GM11168 (cell line): Measurements from ENCODE around the gene SUGCT.
"Not testable (repeated sequence)": the region's sequence is repeated elsewhere in the genome, so short reads cannot be mapped to it uniquely, and the experiment has no call there.

Experiments
- in situ Hi-C: fragments of 300-500 bp; cut with MboI; formaldehyde crosslinking; loops from one replicate; pipeline ENCODE4 v1.12.0; 2022; ENCODE audit warnings: low sequenced_read_pairs; ENCODE audit not compliant: unreplicated experiment

The SUGCT gene

DNA sequence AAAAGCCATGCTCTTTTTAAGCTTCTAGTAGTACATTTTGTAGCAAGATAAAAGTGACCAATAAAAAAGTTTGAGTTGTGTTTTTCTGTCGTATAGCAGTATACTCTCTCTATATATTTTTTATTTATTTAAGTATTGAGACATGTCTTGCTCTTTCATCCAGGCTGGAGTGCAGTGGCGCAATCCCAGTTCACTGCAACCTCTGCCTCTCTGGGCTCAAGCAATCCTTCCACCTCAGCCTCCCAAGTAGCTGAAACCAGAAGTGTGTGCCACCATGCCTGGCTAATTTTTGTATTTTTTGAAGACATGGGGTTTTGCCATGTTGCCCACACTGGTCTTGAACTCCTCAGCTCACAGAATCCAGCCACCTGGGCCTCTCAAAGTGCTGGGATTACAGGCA, 2.8 kb downstream of the SUGCT start:
- in situ Hi-C loops = no loop called here

DNA sequence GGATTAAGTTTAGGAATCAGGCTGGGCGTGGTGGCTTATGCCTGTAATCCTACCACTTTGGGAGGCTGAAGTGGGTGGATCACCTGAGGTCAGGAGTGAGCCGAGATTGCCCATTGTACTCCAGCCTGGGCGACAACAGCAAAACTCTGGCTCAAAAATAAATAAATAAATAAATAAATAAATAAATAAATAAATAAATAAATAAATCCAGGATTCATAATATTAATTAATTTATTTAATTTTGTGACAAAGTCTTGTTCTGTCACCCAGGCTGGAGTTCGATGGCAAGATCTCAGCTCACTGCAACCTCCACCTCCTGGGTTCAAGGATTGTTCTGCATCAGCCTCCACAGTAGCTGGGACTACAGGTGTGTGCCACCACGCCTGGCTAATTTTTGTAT, 4.2 kb downstream of the SUGCT start:
- in situ Hi-C loops = no loop called here

DNA sequence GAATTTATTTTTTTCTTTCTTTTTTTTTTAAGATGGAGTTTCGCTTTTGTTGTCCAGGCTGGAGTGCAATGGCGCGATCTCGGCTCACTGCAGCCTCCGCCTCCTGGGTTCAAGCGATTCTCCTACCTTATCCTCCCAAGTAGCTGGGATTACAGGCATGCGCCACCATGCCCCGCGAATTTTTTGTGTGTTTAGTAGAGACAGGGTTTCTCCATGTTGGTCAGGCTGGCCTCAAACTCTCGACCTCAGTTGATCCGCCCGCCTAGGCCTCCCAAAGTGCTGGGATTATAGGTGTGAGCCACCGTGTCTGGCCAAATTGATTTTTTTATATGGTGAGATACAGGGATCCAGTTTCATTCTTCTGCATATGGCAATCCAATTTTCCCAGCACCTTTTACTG, 5.1 kb downstream of the SUGCT start:
- in situ Hi-C loops = not testable (repeated sequence)

DNA sequence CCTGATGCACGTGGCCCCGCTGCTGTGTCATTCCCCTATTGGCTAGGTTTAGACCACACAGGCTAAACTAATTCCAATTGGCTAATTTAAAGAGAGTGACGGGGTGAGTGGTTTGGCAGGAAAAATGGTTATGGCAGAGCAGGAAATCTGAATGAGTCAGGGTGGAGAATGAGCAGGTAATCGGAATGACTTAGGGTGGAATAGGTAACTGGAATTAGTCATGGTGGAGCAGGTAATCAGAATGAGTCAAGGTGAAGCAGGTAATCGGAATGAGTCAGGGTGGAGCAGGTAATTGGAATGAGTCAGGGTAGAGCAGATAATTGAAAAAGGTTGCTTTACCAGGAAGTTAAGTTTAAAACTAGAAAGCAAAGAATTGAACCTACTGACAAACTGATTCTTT, 7.1 kb downstream of the SUGCT start:
- in situ Hi-C loops = not testable (repeated sequence)

DNA sequence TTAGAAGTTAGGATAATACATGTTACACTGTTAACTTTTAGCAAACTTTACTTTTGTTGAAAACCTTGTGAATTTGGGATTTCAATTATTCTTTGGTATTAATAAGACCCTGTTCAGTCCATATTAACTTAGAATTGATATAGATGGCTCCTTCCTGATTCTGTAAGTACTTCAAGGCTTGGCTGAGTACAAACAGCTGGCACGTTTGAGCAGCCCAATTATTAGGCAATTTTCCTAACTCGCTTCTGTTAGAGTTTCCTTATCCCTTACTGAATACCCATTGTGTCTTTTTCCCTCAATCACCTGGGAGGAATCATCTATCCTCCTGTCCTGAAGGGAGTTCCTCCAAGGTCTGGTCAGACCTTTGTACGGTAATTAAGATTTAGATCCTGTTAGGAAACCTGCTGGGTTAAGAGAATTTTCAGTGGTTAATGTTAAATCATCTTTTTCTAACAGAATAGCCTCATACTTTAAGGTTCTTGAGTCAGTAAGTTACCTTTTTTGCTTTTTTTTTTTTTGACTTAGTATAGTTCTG, 10.9 kb downstream of the SUGCT start:
- in situ Hi-C loops = not testable (repeated sequence)

GRCh38 chr7:40147371-40148246, 12.8 kb downstream of the SUGCT start:
- in situ Hi-C loops = no loop called here

DNA sequence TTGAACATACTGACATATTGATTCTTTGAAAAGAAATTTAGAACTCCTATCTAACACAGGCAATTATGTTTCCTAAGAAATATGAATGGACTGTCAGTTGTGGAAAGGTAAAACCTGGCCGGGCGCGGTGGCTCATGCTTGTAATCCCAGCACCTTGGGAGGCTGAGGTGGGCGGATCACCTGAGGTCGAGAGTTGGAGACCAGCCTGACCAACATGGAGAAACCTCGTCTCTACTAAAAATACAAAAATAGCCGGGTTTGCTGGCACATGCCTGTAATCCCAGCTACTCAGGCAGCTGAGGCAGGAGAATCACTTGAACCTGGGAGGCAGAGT, 13.4 kb downstream of the SUGCT start:
- in situ Hi-C loops = not testable (repeated sequence)

DNA sequence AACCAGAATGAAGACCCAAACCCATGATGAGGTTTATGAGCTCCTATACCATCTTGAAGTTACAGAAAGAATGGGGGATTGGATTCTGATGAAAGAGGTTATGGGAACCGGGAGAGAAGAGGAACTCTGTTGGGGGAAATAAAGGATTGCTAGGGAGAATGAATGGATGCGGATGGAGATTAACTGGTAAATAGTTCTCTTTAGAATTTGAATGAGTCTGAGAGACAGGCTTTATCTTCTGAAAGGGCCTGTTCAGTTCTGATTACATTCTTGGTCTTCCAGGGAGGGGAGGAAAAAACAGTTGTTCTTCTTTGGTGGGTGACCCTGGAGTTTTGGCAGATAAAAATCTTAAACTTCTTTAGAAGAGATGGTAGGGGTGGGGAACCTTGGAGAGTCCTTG, 13.9 kb downstream of the SUGCT start:
- in situ Hi-C loops = no loop called here

DNA sequence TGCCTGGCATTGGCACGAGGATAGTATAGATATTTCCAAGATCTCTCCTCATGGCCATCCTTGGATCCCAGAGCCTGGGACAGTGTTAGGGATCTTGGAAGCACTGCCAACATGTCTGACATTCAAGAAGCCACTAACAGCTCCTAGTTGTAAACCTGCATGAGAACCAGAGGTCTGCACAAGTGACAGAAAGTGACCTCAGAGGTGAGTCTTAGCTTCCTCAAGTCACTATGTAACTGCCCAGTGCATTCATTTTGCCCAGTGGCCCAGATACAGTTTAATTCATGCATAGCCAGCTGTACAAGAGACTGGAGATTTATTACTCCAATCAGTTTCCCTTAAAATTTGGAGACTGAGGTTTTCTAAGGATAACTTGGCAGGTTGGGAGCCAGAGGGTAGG, 16.7 kb downstream of the SUGCT start:
- in situ Hi-C loops = no loop called here

- in situ Hi-C loops = no loop called here
These were observed 22.2 kb downstream of the SUGCT start for GRCh38 chr7:40156988-40157387.

- in situ Hi-C loops = no loop called here
These were observed 27.7 kb downstream of the SUGCT start for GRCh38 chr7:40162516-40162915.

- in situ Hi-C loops = no loop called here
These were observed 30.4 kb downstream of the SUGCT start for GRCh38 chr7:40165216-40165615.

GRCh38 chr7:40167291-40167690, 32.5 kb downstream of the SUGCT start:
- in situ Hi-C loops = no loop called here

GRCh38 chr7:40168266-40168665, 33.5 kb downstream of the SUGCT start:
- in situ Hi-C loops = not testable (repeated sequence)

- in situ Hi-C loops = not testable (repeated sequence)
These were observed 38.3 kb downstream of the SUGCT start for GRCh38 chr7:40173121-40173520.

- in situ Hi-C loops = not testable (repeated sequence)
These were observed 40.5 kb downstream of the SUGCT start for GRCh38 chr7:40175256-40175655.

- in situ Hi-C loops = no loop called here
These were observed 41.1 kb downstream of the SUGCT start for GRCh38 chr7:40175725-40176510.

- in situ Hi-C loops = no loop called here
These were observed 42.3 kb downstream of the SUGCT start for GRCh38 chr7:40177071-40177470.

DNA sequence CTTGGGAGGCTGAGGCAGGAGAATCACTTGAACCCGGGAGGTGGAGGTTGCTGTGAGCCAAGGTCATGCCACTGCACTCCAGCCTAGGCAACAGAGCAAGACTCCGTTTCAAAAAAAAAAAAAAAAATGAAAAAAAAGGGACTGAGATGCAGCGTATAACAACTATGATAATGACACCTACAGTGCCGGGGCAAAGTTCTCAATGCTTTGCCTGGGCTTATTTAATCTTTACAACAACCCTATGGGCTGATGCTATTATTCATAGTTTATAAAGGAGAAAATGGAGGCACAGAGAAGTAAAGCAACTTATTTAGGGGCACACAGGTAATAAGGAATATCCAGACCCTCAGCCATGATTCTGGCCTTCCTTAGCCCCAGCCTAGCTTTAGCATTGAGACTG, 47.6 kb downstream of the SUGCT start:
- in situ Hi-C loops = no loop called here

GRCh38 chr7:40186586-40186985, 51.8 kb downstream of the SUGCT start:
- in situ Hi-C loops = no loop called here

- in situ Hi-C loops = no loop called here
These were observed 57.2 kb downstream of the SUGCT start for GRCh38 chr7:40192036-40192435.
